ENCODE measurements around the gene OR2T10.

- TF ChIP-seq POLR2A (IDR thresholded peaks at IDR 0.05) (no peak), CTCF (IDR thresholded peaks at IDR 0.05) (no peak)
Observed at GRCh38 chr1:248589334-248589733, 8.2 kb downstream of the OR2T10 start.
